Esophagus squamous epithelium (tissue), 5 donors: ENCODE measurements around the gene CCL2. TPM values are rescaled to one million over a fixed set of nuclear protein-coding genes. Genes with fewer than 3 reads are reported as not detected.

ENCODE experiments used
- DNase-seq: peaks from one replicate; lab custom pipeline; 2025; lab: John Stamatoyannopoulos, UW
- H3K27ac ChIP-seq, 4 donors: fragments of 200-600 bp; sonication (generic); one replicate each; pipeline ENCODE4 v1.5.1; 2016 to 2019; ENCODE audit warnings: mild to moderate bottlenecking in 1 of 4
- H3K27me3 ChIP-seq, 4 donors: fragments of 200-600 bp; sonication (generic); 1 replicate in 3 of 4; 2 replicates in 1 of 4; pipeline versions ENCODE4 v1.5.1 to v1.6.0; 2017 to 2021; ENCODE audit warnings: antibody characterized with exemption in 1 of 4
- H3K36me3 ChIP-seq, 3 donors: fragments of 200-600 bp; sonication (generic); one replicate each; pipeline ENCODE4 v1.5.1; 2016 to 2019
- H3K4me1 ChIP-seq, 3 donors: fragments of 200-600 bp; sonication (generic); one replicate each; pipeline ENCODE4 v1.5.1; 2017 to 2019
- H3K4me3 ChIP-seq, 4 donors: fragments of 200-600 bp; sonication (generic); 1 replicate in 3 of 4; 2 replicates in 1 of 4; pipeline ENCODE4 v1.5.1; 2016 to 2019; ENCODE audit warnings: mild to moderate bottlenecking in 2 of 4, moderate library complexity in 1 of 4
- H3K9me3 ChIP-seq, 3 donors: fragments of 200-600 bp; sonication (generic); one replicate each; pipeline ENCODE4 v1.5.1; 2016 to 2019
- POLR2A ChIP-seq, 4 donors: fragments of 450-650 bp; IDR thresholded peaks; one replicate each; pipeline ENCODE4 v1.6.1; 2017; ENCODE audit warnings: antibody characterized with exemption in 4 of 4, mild to moderate bottlenecking in 4 of 4, moderate library complexity in 3 of 4
- WGBS, 2 donors: methylation state at CpG; one replicate each; pipeline ENCODE4 v1.1.5; 2018; 5-methylcytosine and 5-hydroxymethylcytosine counted together
- intact Hi-C: fragments of 100-400 bp; cut with DNase I; formaldehyde crosslinking; loops from one replicate; pipeline ENCODE4 v1.15.0; 2022
- total RNA-seq, 4 donors: library from RNA; depleted of rRNA; stranded (reverse); fragments of >200 nt; gene quantifications; one replicate each; pipeline ENCODE4 v1.1.0, GENCODE V29; 2016
- TF ChIP-seq, protein P1 (sequence below), 6 experiments: fragments of 450-650 bp in 4 of 6; fragments of 200-600 bp in 2 of 6; sonication (generic) in 2 of 6; IDR thresholded peaks; one replicate each; pipeline ENCODE4 v1.5.1; 2016 to 2019; ENCODE audit warnings: antibody characterized with exemption in 6 of 6, mild to moderate bottlenecking in 4 of 6, moderate library complexity in 4 of 6
- donor health status: DM: yes; HTN: yes; CAD: no.

CCL2 gene
- total RNA-seq, 4 donors from 2014 or later = 4.0 to 7.9 (median 5.2) TPM

DNA sequence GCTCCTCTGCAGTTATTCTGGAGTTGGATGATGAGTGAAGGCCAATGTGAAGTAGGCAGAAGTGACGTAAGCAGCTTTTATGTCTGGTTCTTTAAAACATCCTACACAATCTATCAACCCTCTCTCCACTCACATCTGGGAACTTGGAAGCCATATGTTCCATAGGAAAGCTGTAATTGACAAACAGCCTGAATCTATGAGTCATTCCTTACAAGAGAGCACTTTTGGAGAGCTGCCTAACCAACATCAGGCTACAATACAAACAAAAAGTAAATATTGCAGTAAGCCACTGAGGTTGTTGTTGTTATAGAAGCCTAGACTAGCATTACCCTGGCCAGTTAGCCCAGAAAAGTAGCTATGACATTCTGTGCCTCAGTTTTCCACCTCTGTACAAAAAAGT is 20.8 kb downstream of the CCL2 start:
- no peak overlapping the region for H3K4me3 ChIP-seq
- no peak for TF ChIP-seq POLR2A (IDR thresholded peaks at IDR 0.05)
- no peak for DNase-seq
- H3K27me3 ChIP-seq = peaks cover 0 to 2% (median 0%) of the 10 kb centered on the region in 4 donors
- no peak overlapping the region for H3K27ac ChIP-seq
- intact Hi-C loops = no loop called here
- no peaks in the 10 kb centered on the region for H3K36me3 ChIP-seq
- peaks cover 0 to 10% (median 0%) of the 10 kb centered on the region in 3 donors for H3K4me1 ChIP-seq
- WGBS, 2 donors = 0 to 25% methylated on average over 1 of the region's 1 CpG
- no peaks in the 10 kb centered on the region for H3K9me3 ChIP-seq

DNA sequence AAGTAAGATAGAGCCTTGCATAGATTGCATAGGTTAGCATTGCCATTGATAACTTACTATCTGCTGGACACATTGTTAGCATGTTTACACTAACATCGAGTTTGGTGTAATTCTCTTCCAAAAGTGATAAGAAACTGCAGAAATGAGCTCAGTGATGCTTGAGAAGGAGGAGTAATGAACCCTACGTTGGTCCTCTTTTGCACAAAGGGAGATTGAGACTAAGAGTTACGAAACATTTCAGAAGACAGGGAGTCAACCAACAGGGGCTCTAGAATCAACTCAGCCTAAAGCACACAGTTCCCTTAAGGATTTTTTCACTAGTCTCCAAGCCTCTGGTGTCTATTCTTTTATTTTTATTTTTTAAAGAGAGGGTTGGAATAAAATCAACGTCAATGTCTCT is 21.7 kb downstream of the CCL2 start:
- H3K36me3 ChIP-seq = no peaks in the 10 kb centered on the region
- no peaks in the 10 kb centered on the region for H3K9me3 ChIP-seq
- no peak for TF ChIP-seq POLR2A (IDR thresholded peaks at IDR 0.05)
- TF ChIP-seq, protein P1, sequence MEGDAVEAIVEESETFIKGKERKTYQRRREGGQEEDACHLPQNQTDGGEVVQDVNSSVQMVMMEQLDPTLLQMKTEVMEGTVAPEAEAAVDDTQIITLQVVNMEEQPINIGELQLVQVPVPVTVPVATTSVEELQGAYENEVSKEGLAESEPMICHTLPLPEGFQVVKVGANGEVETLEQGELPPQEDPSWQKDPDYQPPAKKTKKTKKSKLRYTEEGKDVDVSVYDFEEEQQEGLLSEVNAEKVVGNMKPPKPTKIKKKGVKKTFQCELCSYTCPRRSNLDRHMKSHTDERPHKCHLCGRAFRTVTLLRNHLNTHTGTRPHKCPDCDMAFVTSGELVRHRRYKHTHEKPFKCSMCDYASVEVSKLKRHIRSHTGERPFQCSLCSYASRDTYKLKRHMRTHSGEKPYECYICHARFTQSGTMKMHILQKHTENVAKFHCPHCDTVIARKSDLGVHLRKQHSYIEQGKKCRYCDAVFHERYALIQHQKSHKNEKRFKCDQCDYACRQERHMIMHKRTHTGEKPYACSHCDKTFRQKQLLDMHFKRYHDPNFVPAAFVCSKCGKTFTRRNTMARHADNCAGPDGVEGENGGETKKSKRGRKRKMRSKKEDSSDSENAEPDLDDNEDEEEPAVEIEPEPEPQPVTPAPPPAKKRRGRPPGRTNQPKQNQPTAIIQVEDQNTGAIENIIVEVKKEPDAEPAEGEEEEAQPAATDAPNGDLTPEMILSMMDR (IDR thresholded peaks at IDR 0.05) = no peak
- 50 to 68% methylated on average over 4 of the region's 4 CpGs for WGBS, 2 donors
- H3K4me1 ChIP-seq = peaks cover 0 to 10% (median 0%) of the 10 kb centered on the region in 3 donors
- intact Hi-C loops = no loop called here
- no peak for DNase-seq
- H3K27me3 ChIP-seq = no peaks in the 10 kb centered on the region
- no peak overlapping the region for H3K27ac ChIP-seq
- H3K4me3 ChIP-seq = no peak overlapping the region

DNA sequence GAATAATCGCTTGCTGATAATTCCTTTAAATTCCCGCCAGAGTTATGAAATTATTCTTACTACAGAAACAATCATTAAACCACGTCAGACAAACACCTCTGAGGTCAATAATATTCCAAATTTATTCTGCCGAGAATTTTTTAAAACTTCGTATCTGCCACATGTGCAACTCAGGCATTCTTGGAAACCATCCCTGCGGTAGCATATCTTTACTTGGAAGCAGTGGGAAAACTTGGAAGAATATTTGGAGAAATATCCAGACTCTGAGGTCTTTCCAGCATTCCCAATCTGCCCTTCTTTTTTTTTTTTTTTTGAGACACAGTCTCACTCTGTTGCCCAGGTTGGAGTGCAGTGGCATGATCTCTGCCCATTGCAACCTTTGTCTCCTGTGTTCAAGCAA is 28.5 kb downstream of the CCL2 start:
- H3K27me3 ChIP-seq = peaks cover 0 to 6% (median 0%) of the 10 kb centered on the region in 4 donors
- 67 to 71% methylated on average over 6 of the region's 6 CpGs for WGBS, 2 donors
- no peak overlapping the region for H3K4me3 ChIP-seq
- no peak overlapping the region for H3K27ac ChIP-seq
- peaks cover 0 to 5% (median 0%) of the 10 kb centered on the region in 3 donors for H3K4me1 ChIP-seq
- intact Hi-C loops = no loop called here
- TF ChIP-seq, protein P1 (IDR thresholded peaks at IDR 0.05) = no peak
- no peak for TF ChIP-seq POLR2A (IDR thresholded peaks at IDR 0.05)
- no peaks in the 10 kb centered on the region for H3K9me3 ChIP-seq
- H3K36me3 ChIP-seq = no peaks in the 10 kb centered on the region
- no peak for DNase-seq

DNA sequence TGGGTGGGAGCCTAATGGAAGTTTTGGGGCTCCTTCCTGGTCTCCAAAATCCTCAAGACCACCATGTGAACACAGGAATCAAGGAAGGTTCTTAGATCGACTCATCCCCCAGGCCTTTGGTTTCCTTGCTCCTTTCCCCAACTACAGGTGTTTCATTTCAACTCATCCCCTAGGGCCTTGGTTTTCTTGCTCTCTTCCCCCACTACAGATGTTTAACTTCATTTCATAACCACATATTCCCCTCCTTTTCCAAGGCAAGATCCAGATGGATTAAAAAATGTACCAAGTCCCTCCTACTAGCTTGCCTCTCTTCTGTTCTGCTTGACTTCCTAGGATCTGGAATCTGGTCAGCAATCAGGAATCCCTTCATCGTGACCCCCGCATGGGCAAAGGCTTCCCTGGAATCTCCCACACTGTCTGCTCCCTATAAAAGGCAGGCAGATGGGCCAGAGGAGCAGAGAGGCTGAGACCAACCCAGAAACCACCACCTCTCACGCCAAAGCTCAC is 30.3 kb downstream of the CCL2 start, which contains the start of gene CCL11:
CCL11 (plus strand) TSS at position 457 of the 507 bp plus-strand sequence. CDS start 67 bp downstream, outside the sequence.
- 56 to 64% methylated on average over 3 to 4 of the region's 4 CpGs for WGBS, 2 donors
- no peak for DNase-seq
- intact Hi-C loops = no loop called here

DNA sequence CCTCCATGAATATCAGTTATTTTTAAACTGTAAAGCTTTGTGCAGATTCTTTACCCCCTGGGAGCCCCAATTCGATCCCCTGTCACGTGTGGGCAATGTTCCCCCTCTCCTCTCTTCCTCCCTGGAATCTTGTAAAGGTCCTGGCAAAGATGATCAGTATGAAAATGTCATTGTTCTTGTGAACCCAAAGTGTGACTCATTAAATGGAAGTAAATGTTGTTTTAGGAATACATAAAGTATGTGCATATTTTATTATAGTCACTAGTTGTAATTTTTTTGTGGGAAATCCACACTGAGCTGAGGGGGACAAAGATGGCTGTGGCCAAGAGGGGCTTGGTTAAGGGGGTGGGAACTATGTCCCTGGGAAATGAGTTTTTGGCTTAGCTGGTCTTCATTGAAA is 32.8 kb downstream of the CCL2 start:
- peaks cover 0 to 5% (median 0%) of the 10 kb centered on the region in 3 donors for H3K4me1 ChIP-seq
- TF ChIP-seq POLR2A (IDR thresholded peaks at IDR 0.05) = no peak
- TF ChIP-seq, protein P1 (IDR thresholded peaks at IDR 0.05) = no peak
- no peak for DNase-seq
- H3K9me3 ChIP-seq = no peaks in the 10 kb centered on the region
- no peak overlapping the region for H3K4me3 ChIP-seq
- 14 to 19% methylated on average over 2 of the region's 2 CpGs for WGBS, 2 donors
- intact Hi-C loops = no loop called here
- no peak overlapping the region for H3K27ac ChIP-seq
- no peaks in the 10 kb centered on the region for H3K36me3 ChIP-seq
- peaks cover 0 to 11% (median 0%) of the 10 kb centered on the region in 4 donors for H3K27me3 ChIP-seq

More for the DNA sequence above, 30.3 kb downstream of the CCL2 start, which contains the start of gene CCL11:
- Histone ChIP-seq H3K4me1 (peaks cover 0 to 5% (median 0%) of the 10 kb centered on the region in 3 donors), H3K27ac (peak within 1 kb of the TSS in 1 of 4 donors; percentile 9), H3K4me3 (no peak within 1 kb of the TSS), H3K27me3 (peaks cover 0 to 6% (median 0%) of the 10 kb centered on the region in 4 donors), H3K36me3 (no peaks in the 10 kb centered on the region), H3K9me3 (no peaks in the 10 kb centered on the region)
- TF ChIP-seq, protein P1 (IDR thresholded peaks at IDR 0.05) = no peak
- TF ChIP-seq POLR2A (IDR thresholded peaks at IDR 0.05) = no peak
